NCI-H1105 treated with DMSO at 0.1 percent for 48 hours (cell line): Measurements from ENCODE around the gene ITPK1.

ENCODE experiments used
- DNase-seq: peaks from one replicate; lab custom pipeline; 2025; lab: John Stamatoyannopoulos, UW

Gene ITPK1

GRCh38 chr14:92968291-92969020, 147.3 kb downstream of the ITPK1 start:
- DNase-seq: no peak

- DNase-seq: no peak
Observed at GRCh38 chr14:92967346-92967926, 148.3 kb downstream of the ITPK1 start.

- DNase-seq: no peak
Observed at GRCh38 chr14:92965281-92965680, 150.4 kb downstream of the ITPK1 start.

GRCh38 chr14:92964124-92965109, 151.3 kb downstream of the ITPK1 start:
- no peak for DNase-seq

GRCh38 chr14:92963301-92964123, 152.2 kb downstream of the ITPK1 start:
- no peak for DNase-seq

- DNase-seq: no peak
Observed at GRCh38 chr14:92962831-92963095, 153.0 kb downstream of the ITPK1 start.

- no peak for DNase-seq
Observed at GRCh38 chr14:92962031-92962830, 153.5 kb downstream of the ITPK1 start.

- no peak for DNase-seq
Observed at GRCh38 chr14:92961567-92961855, 154.2 kb downstream of the ITPK1 start.

GRCh38 chr14:92960706-92961566, 154.8 kb downstream of the ITPK1 start:
- DNase-seq: no peak

- no peak for DNase-seq
Observed at GRCh38 chr14:92959761-92960680, 155.7 kb downstream of the ITPK1 start.

- DNase-seq: no peak
Observed at GRCh38 chr14:92959189-92959531, 156.6 kb downstream of the ITPK1 start.

GRCh38 chr14:92958373-92959188, 157.1 kb downstream of the ITPK1 start:
- no peak for DNase-seq

GRCh38 chr14:92956961-92957360, 158.8 kb downstream of the ITPK1 start:
- no peak for DNase-seq

GRCh38 chr14:92955381-92955780, 160.3 kb downstream of the ITPK1 start:
- no peak for DNase-seq

- DNase-seq: no peak
Observed at GRCh38 chr14:92954933-92955332, 160.8 kb downstream of the ITPK1 start.

GRCh38 chr14:92953526-92953925, 162.2 kb downstream of the ITPK1 start:
- DNase-seq: no peak

- DNase-seq: no peak
Observed at GRCh38 chr14:92952481-92953298, 163.0 kb downstream of the ITPK1 start.
